ENCODE measurements around the gene UBL7.

UBL7 gene

DNA sequence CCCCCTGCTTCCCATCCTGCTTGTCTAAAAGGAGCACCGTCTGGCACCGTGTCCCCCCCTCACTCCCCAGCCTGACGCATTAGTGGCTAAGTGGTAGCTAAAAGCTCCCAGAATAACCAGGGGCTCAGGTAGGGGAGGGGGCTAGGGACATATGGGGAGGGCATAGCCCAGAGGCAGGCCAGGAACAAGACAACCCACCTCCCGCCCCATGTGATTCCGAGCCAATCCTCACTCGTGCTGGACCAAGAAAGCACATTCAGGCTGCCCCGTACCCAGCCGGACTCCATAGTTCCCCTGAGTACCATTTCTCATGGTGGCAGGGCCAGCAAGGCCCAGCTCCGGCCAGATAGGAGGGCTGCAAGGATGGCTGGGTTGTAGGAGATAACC lies 38.7 kb downstream of the UBL7 start:
- DNase-seq, result no peak

DNA sequence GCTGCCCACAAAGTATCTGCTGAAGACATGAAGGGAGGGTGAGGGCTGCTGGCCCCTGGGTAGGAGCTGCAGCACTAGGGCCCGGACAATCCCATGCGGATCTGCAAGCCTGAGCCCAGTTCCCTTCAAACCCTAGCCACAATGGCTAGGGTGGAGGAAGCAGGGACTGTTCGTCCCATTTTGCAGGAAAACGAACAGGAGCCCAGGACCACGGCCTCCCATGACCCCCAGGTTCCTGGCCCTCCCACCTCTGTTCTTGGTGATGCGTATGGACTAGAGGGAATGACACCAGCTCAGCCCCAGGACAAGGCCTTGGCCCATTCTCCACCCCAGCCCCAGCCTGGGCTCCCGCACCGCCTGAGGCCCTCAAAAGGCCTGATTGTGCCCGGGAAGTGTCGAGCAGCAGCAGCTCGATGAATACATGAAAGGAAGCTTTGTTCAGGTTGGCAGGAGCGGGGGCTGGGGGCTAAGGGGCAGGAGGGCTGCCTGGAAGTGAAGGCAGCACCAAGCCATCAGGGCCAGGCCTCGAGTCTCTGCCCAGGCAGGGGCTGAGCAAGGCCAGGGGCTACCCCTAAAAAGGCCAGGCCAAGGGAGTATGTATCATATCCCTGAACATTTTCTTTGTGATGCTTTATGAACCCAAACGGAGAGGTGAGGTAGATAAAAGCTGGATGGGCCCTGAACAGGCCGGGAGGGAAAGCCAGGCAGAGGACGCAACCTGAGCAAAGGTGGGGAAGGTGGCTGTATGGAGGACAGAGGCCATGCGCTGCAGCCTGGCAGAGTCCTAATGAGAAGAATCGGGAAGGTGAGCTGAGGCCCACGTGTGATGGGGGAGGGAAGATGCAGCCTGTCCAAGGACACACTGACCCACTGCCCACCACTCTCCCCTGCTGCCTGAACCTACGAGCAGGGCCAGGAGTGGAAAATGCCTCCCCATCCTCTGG lies 39.4 kb downstream of the UBL7 start:
- no peak for DNase-seq

DNA sequence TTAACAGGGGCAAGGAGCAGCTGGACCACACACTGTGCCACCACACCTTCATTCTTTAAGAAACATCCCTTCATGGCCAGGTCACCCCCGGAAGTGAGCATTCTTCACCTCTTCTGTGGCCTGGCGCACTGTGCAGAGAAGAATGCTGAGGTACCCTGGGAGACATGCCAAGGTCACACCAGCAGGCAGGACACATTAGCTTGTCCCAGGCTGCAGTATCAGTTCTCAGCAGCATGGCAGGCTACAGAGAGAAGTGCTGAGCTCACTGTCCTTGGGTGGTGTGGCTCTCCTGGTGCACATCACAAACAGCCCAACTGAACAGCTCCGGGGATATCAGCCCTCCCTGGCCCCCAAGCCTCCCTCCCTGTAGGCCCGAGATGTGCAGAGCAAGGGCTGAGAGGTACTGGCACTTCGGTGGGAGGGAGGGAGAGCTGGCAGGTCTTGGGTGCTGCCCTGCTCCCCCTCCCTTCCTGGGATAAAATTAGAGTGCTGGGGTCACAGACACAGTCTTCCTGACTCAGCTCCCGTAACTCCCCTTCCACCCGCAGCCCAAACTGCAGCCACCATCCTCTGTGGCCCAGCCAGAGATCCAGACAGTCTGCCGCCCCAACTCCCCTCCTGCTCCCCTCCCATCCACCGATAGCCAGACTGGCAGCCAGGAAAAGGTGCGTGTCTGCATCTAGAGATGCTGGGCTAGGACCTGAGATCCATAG lies 40.6 kb downstream of the UBL7 start:
- no peak for DNase-seq

DNA sequence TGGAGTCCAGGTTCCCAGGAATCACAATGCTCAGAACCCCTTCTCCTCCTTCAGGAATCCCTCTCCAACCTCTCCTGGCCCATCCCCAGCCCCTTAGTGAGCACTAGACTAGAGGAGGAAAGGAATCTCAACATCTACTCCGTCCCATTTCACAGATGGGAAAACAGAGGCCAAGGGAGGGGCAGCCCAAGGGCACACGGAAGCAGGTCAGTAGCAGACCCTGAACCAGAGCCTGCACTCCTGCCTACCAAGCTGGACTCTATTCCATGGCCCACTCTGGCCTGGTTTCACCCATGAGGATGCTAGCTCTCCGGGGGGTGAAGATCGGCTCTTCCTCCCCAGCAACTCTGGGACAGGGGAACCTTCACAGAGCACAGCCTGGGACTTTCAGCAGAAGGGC lies 41.5 kb downstream of the UBL7 start:
- DNase-seq, result no peak

DNA sequence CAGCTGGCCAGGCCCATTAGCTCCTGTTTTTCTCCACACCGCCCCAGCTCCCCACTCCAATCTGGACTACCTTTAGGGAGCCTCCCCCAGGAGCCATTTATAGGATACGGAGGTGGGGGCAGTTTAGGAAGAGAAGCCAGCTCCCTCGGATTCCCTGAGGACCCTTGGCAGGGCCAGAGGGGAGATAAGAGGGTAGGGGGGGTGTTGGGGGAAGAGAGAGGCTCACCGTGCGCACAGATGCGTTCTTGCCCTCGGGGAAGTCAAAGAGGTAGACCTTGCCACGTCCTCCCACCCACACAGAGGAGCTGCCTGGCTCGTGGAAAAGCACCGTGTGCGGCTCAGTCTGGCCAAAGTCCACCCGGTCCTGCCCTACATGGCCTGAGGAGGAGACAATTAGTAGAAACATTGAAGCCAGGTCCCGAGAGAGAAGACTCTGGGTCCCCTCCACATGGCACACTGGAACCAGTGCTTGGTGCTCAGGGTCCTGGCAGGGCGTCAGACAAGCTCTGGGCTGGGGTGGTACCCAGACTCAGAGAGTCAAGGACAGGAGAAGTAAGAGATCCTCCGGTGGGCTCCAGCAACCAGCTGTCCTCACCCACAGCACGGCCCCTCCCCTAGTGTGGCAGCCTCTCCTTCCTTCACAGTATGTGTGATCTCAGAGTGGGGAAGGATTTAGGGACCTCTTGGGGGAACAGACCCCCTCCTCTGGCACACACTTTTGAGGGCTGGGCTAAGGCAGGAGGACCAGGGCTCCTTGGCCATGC lies 42.2 kb downstream of the UBL7 start:
- no peak for DNase-seq

DNA sequence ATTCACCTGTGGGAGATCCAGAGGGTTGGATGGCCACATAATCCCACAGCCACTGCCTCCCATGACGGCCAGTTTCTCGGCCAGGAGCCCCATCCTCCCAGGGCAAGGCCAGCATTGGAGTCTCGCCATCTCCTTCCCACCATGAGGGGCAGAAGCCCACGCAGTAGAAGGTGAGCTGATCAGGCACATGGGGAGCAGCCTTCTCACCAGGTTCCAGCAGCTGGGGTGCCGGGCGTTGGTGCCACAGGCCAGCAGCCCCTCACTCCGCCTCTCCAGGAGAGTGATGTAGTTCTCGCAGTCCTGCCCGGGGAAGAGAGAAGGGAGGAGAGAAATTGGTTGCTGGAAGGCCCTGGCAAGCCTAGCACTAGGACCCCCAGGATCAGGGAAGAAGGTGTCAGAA lies 43.3 kb downstream of the UBL7 start:
- no peak for DNase-seq

DNA sequence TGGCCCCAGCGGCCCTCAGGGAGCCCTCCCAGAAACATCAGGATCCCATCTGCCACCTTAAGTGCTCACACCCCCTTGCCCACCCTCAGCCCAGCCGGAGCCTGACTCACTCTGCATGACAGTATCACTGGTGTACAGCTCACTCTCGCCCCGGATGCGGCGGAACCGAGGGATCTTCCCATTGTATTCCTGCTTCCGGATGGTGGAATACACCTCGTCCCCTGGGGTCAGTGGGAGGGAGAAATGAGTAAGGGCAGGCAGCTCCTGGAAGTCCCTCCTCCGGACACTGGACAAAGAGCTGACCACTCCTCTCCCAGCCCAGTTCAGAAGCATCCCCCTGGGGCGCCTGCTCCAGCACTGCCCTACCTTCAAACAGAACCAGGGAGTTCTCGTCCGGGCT lies 43.7 kb downstream of the UBL7 start:
- DNase-seq, result no peak

DNA sequence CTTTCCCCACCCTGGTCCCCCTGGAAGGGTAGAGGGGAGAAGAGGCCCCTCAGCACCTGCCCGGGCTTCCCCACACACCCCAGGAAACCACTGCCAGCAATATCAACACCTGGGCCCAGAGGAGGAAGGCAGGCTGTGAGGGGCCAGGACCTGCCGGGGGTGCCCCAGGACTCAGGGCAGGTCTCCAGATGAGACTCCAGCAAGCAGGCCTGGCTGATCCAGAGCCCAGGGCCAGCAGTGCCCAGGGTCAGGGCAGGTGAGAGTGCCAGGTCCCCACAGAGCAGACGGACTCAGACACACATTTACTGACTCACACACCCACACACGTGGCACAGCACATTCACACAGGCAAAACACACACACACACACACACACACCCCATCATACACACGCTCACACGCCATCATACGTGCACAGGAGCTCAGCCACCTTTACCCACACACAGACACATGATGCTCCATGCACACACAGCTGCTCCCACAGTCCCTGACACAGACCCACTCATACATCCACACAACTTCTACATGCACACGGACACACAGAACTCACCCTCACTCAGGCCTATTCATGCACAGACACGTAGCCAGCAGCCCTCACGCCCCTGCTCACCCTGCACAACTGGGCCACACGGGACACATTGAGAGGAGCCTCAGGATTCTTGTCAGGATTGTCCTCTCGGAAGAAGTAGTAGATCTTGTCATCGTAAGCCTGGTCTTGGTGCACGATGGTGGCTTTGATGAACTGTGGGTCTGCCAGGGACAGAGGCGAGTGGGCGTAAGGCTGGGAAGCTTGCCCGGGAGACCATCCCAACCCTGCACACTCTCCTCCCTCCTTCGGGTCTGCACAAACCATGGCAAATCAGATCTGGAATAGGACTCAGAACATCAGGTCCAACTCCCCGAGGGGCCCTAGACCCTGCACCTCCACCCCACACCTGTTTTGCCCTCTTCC lies 44.7 kb downstream of the UBL7 start:
- no peak for DNase-seq

DNA sequence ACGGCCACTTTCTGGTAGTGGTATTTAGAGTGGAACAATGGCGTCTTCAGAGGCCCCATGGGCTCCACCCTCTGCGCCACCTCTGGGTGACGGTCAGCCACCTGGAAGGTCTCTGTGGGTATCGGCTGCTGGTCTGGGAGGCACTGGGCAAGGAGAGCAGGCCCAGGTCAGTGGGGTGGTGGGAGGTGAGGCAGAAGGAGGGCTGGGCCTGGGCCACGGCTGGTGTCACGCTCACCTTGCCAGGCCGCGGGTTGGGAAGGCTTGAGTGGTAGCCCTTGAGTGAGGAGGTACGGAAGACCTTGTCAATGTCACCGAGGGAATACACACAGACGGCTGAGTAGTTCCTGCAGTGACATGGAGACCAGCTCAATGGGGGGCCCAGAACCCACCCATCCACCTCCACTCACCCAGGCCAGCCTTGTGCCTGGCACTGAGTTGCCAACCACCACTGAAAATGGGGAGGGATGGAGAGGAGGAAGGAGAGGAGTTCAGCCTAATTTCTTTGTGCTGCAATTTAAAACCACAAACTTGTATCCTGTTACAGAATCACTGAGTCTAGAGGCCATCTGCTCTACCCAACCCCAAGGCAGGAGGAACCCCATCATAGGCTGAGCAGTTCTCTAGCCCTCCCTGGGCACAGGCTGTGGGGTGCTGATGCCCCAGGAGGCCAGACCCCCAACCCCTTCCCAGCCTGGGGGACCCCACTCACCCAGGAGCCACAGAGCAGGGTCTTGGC lies 46.2 kb downstream of the UBL7 start:
- DNase-seq, result no peak

DNA sequence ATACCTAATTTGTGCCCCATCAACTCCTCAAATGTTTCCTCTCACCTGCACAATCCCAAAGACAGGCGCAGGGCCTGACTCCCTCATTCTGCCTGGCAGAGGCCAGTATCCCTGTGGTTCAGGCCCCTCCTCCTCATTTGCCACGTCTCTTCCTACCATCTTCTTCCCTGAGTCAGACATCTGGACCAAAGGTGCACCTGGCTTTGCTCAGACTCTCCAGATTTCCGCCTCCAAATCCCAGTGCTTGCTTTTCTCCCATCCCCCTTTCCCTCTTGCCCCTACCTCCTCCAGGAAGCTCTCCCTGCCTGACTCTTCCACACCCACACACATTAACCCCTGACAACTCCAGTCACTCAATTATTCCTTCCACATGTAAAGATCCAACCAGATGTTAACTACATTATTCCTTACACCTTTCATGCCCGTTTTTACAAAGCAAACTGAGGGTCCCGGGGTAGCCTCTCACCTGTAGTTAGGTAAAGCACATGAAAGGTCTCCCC lies 46.8 kb downstream of the UBL7 start:
- no peak for DNase-seq

DNA sequence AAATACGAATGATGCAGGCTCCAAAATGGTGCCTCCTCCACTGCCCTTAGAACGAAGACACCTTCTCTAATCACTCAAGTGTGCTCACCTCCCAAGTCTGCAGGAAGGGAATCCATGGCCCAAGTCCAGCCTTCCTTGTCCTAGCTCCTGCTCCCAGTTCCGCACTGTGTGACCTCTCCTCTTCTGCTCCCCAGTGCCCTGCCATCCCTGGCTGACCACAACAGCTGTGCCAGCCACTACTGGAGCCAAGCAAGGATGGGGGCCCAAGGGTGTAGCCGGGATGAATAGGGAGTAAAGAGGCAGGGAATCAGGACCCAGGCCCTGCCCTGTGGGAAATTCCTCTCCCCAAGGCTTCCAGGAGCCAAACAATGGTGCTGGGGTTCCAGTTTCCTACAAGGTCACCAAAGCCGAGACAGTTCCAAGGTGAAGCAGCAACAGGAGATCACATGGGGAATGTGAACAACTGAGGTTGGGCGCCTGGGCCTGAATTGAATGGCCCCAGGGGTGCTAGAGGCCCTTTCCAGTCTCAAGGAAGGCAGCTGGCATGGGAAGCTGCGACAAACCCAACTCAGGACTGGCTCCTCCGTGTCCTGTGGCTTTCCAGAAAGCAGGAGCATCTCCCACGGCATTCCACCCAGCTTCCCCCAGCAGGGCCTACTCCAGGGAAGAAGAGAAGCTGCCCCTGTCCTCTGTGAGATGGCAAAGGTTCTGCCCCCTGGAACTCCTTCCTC lies 47.4 kb downstream of the UBL7 start:
- DNase-seq, result no peak

DNA sequence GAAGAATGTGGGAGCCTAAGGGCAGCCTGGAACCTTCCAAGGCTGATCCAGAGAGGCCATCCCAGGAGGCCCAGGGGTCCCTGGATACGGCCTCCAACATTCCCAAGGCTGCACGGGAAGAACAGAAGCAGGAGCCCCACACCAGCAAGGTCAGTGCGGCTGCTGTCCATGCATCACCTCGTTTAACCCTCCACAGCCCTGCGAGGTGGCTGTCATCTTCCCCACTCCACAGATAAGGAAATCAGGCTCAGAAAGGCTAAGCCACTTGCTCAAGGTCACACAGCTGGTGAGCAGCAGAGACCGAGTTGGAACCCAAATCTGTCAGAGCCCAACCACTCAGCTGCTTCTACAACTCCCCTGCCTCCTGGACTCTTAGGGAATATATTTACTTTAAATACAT lies 48.8 kb downstream of the UBL7 start:
- DNase-seq, result no peak

DNA sequence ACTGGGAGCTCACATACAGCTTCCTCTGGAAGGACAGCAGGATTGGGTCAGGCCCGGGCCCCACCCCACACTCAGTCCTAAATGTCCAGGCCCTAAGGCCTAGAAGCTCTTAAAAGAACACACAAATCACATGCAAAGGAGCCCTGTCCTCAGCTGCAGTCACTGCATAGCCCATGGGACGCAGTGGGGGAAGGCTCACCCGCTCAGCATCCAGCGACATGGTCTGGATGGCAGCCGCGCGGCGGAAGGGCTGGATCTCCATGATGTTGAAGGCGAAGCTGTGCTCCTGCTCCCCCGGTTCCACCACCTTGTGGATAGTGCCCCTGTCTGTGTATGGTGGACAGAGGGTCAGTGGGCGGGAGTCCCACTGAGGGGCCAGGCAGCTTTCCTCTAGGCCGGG lies 49.3 kb downstream of the UBL7 start:
- DNase-seq, result no peak

DNA sequence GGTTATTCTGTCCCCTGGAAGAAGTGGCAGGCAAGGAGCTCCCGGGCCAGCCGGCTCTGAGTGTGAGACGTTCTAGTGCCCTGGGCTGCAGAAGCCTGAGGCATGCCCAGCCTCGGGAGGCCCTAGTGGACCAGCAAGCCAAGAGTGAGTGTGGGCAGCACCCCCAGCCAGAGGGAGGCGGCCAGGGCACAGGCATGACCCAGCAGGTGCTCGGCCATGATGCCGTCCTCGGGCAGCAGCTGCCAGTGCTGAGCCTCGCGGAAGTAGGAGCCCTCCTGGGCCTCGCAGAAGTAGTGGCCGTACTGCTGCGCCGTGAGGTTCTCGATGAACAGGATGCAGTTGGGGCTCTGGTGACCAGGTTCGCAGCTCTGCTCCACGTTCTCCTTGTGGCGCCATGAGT lies 50.5 kb downstream of the UBL7 start:
- no peak for DNase-seq

DNA sequence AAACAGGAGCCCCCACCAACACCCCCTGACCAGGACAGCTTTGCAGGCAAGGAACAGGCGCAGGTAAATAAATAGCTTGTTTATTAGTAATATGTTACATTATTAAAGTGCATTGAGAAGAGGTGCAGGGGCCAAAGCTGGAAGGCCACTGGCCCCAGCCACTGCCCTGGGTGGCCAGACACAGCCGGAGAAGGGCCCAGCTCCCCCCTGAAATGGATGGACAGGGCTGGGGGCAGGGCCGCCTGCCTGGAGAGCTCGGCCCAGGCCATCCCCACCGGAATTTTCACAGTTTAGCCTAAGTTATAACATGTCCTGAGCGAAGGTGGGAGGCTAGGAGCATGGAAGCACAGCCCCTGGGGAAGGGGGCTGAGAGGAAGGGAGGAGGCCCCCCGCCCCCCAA lies 51.7 kb downstream of the UBL7 start:
- no peak for DNase-seq

DNA sequence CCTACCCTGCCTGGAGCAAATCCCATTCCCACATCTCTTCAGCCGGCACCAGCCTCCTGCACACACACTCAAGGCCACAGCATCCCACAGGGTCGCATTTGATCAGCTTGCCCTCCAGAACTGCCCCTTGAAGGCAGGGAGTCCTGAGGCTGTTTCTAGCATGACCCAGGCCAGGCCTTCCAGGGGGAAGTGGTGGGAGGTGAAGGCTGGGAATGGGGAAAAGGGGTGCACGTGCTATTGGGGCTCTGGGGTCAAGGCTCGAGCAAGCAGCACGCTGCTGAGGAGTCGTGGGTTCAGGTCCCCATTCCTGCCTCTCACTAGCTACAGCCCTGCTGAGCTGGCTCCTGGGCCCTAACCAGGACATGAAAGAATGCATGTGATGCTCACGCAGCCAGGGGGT lies 52.1 kb downstream of the UBL7 start:
- DNase-seq, result no peak

DNA sequence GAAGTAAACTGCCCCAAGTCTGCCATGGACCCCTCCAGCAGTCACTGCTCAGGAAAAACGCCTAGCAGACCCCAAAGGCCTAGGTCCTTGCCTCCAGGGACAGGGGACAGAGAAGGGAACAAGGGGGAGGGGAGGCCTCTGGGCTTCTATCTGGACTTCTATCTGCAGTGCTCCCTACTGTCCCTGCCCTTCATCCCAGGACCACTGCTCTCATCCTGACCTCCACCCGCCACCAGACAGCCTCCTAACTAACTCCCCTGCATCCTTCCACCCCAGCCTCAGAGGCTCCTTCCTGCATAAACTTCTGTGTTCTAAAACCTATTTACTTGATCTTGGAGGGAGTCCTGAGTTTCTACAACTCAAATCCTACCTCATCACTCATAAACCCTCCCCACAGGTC lies 52.6 kb downstream of the UBL7 start:
- DNase-seq, result no peak

DNA sequence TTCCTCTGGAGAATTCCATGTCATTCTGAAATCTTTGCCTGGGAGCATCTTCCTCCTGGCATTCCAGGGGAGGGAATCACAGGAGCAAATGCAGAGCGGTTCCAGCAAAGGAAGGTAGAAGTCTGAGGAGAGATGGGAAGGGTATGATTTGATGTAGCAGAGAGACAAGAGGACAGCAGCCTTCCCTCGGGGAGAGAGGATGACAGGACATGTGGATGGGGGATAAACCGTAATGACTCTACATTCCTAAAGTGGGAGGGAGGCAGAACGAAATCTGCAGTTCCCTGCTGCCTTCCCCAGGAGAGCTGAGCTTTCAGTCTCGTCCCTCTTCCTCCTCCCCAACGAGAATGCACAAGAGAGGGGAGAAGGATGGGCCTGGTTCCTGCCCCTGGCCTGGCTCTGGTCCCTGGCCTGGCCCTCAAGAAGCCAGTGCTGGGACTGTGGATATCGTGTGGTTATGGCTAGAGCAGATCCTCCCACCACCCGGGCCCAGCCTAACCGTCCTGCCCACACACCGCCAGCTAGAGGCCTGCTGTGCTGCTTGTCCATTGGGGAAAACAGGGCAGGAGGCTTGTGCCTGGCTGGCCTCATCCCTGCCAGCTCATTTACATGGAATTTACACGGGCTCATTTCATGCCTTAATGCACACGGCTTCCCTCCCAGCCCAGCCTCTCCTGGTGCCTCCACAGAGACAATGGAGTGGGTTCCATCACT lies 53.8 kb downstream of the UBL7 start:
- no peak for DNase-seq

DNA sequence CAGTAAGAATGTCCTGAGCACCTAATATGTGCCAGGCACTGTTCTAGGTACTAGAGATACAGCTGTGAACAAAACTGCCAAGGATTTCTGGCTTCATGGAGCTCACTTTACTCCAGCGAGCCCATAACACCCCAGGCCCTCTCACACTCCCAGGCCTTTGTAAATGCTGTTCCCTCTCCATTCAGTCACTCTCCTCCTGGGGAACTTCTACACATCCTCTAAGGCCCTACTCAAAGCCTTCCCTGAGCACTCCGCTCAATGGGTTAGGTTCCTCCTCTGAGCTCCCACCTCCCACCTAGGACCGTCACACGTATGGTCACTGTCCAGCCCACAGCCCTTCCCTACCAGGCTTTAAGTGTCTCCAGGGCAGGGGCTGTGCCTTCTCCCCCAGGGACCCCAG lies 54.4 kb downstream of the UBL7 start:
- DNase-seq, result no peak

DNA sequence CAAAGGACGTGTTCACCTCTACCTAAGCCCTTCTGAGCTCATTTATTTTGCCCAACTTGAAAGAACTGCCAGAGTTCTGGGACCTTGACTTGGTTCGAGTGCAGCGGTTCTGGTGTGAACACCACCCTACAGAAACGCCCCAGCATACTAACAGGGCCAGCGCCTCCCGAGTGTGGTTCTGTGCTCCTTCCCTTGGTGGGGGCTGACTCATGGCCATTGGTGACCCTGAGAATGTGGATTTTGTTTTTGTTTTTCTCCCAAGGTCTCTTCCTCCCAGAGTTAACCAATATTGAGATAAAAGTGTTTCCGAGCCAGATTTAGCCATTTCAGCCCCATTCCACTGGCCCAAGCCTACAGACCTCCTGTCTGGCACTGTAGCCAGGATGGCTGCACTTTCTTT lies 55.1 kb downstream of the UBL7 start:
- no peak for DNase-seq

All from NCI-H1092 (cell line).